Measurements from ENCODE around the gene ZNF14. TPM values are rescaled to one million over a fixed set of nuclear protein-coding genes. Genes with fewer than 3 reads are reported as not detected.

Gene ZNF14
- total and polyA plus RNA-seq, 2 of the 13 experiments (the other 11 are each of a cell fraction or from before 2014, with no cell fraction given), result 1.9 to 6.2 TPM

- TF ChIP-seq ATAD3A (CRISPR knock-in tag; IDR thresholded peaks at IDR 0.05) (no peak), MLX (CRISPR knock-in tag; IDR thresholded peaks at IDR 0.05) (peak; percentile 41; the same call in 1 of the 2 replicates), SRSF4 (IDR thresholded peaks at IDR 0.05; ENCODE audit: low read depth, low read length, poor library complexity, severe bottlenecking) (no peak), ZFP62 (CRISPR knock-in tag; IDR thresholded peaks at IDR 0.05) (no peak), REPIN1 (CRISPR knock-in tag; IDR thresholded peaks at IDR 0.05; ENCODE audit: borderline replicate concordance, low read depth) (peak; percentile 50; the same call in 1 of the 2 replicates), TFAP4 (IDR thresholded peaks at IDR 0.05; ENCODE audit: borderline replicate concordance, low read depth) (peak; percentile 87), ZBTB3 (CRISPR knock-in tag; IDR thresholded peaks at IDR 0.05; ENCODE audit: borderline replicate concordance, low read depth) (no peak), SP4 (CRISPR knock-in tag; IDR thresholded peaks at IDR 0.05) (peak; percentile 86), ZBTB2 (CRISPR knock-in tag; IDR thresholded peaks at IDR 0.05; ENCODE audit: low read depth) (peak; percentile 11; the same call in 1 of the 2 replicates), BRCA1 (CRISPR knock-in tag; IDR thresholded peaks at IDR 0.05) (no peak), PRMT3 (CRISPR knock-in tag; IDR thresholded peaks at IDR 0.05; ENCODE audit: borderline replicate concordance, low read depth) (no peak), TSC22D2 (CRISPR knock-in tag; IDR thresholded peaks at IDR 0.05; ENCODE audit: borderline replicate concordance) (no peak), ZNF549 (CRISPR knock-in tag; IDR thresholded peaks at IDR 0.05) (no peak), HDAC1 (CRISPR knock-in tag; IDR thresholded peaks at IDR 0.05) (no peak; the same call in 1 of the 2 replicates), POLR2A (IDR thresholded peaks at IDR 0.05; ENCODE audit: insufficient read depth in 1 of 2, low read depth in 2 of 2, low read length in 2 of 2) (peak; percentile 70 to 72), ZNF235 (CRISPR knock-in tag; IDR thresholded peaks at IDR 0.05; ENCODE audit: borderline replicate concordance) (peak; percentile 87; the same call in 1 of the 2 replicates)
- TF ChIP-seq, protein P1, sequence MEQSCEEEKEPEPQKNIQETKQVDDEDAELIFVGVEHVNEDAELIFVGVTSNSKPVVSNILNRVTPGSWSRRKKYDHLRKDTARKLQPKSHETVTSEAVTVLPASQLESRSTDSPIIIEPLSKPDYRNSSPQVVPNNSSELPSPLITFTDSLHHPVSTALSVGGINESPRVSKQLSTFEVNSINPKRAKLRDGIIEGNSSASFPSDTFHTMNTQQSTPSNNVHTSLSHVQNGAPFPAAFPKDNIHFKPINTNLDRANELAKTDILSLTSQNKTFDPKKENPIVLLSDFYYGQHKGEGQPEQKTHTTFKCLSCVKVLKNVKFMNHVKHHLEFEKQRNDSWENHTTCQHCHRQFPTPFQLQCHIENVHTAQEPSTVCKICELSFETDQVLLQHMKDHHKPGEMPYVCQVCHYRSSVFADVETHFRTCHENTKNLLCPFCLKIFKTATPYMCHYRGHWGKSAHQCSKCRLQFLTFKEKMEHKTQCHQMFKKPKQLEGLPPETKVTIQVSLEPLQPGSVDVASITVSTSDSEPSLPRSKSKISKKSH (CRISPR knock-in tag; IDR thresholded peaks at IDR 0.05; ENCODE audit: borderline replicate concordance), result no peak
- TF ChIP-seq, protein P2, sequence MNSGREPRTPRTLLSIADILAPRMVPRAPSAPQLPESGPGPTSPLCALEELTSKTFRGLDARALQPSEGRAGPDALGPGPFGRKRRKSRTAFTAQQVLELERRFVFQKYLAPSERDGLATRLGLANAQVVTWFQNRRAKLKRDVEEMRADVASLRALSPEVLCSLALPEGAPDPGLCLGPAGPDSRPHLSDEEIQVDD (CRISPR knock-in tag; IDR thresholded peaks at IDR 0.05; ENCODE audit: borderline replicate concordance), result no peak
- TF ChIP-seq, protein P3, sequence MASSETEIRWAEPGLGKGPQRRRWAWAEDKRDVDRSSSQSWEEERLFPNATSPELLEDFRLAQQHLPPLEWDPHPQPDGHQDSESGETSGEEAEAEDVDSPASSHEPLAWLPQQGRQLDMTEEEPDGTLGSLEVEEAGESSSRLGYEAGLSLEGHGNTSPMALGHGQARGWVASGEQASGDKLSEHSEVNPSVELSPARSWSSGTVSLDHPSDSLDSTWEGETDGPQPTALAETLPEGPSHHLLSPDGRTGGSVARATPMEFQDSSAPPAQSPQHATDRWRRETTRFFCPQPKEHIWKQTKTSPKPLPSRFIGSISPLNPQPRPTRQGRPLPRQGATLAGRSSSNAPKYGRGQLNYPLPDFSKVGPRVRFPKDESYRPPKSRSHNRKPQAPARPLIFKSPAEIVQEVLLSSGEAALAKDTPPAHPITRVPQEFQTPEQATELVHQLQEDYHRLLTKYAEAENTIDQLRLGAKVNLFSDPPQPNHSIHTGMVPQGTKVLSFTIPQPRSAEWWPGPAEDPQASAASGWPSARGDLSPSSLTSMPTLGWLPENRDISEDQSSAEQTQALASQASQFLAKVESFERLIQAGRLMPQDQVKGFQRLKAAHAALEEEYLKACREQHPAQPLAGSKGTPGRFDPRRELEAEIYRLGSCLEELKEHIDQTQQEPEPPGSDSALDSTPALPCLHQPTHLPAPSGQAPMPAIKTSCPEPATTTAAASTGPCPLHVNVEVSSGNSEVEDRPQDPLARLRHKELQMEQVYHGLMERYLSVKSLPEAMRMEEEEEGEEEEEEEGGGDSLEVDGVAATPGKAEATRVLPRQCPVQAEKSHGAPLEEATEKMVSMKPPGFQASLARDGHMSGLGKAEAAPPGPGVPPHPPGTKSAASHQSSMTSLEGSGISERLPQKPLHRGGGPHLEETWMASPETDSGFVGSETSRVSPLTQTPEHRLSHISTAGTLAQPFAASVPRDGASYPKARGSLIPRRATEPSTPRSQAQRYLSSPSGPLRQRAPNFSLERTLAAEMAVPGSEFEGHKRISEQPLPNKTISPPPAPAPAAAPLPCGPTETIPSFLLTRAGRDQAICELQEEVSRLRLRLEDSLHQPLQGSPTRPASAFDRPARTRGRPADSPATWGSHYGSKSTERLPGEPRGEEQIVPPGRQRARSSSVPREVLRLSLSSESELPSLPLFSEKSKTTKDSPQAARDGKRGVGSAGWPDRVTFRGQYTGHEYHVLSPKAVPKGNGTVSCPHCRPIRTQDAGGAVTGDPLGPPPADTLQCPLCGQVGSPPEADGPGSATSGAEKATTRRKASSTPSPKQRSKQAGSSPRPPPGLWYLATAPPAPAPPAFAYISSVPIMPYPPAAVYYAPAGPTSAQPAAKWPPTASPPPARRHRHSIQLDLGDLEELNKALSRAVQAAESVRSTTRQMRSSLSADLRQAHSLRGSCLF (CRISPR knock-in tag; IDR thresholded peaks at IDR 0.05; ENCODE audit: borderline replicate concordance), result no peak
These were observed 64.5 kb downstream of the ZNF14 start, which contains the start of gene ZNF101 (continued) for GRCh38 chr19:19668230-19669012.
